SK-N-SH (cell line): ENCODE data around the gene GP1BA. TPM values are rescaled to one million over a fixed set of nuclear protein-coding genes. Genes with fewer than 3 reads are reported as not detected.

Experiments used
- CTCF ChIA-PET: fragments of 300-600, 350-600 bp; formaldehyde crosslinking; extraction: SDS; loops from one replicate; lab custom pipeline; 2021; lab: Yijun Ruan, JAX
- POLR2A ChIA-PET: fragments of 350-600 bp; sonication (Branson Sonifier 250); formaldehyde crosslinking; extraction: SDS; loops from one replicate; lab custom pipeline; 2020; ENCODE audit warnings: antibody characterized with exemption, inconsistent platforms; lab: Yijun Ruan, JAX
- DNase-seq: peaks from one replicate; pipeline ENCODE4 v3.0.0; 2012
- H2AFZ ChIP-seq: fragments of 200-600 bp; sonication (generic); 2 replicates; pipeline ENCODE4 v1.8.1; 2016; ENCODE audit warnings: antibody characterized with exemption, mild to moderate bottlenecking, low read depth
- H3F3A ChIP-seq: fragments of 200-600 bp; sonication (generic); replicated peaks from 2 replicates; pipeline ENCODE3; 2016; ENCODE audit warnings: antibody characterized with exemption, mild to moderate bottlenecking; ENCODE audit not compliant: insufficient read depth
- H3K27ac ChIP-seq, 2 experiments: fragments of 200-500 bp in 1 of 2; fragments of 200-600 bp in 1 of 2; sonication (Bioruptor generic) in 1 of 2; sonication (generic), shearing (Covaris generic) in 1 of 2; 2 replicates each; pipeline versions ENCODE4 v1.5.1 to v1.6.1; 2014 to 2016; ENCODE audit warnings: low read depth in 2 of 2, inconsistent platforms in 1 of 2, low read length in 1 of 2, mild to moderate bottlenecking in 1 of 2, mixed read lengths in 1 of 2
- H3K27me3 ChIP-seq: fragments of 200-600 bp; sonication (generic), shearing (Covaris generic); 2 replicates; pipeline ENCODE4 v1.6.1; 2016; ENCODE audit warnings: mixed run types; ENCODE audit not compliant: insufficient read depth
- H3K36me3 ChIP-seq, 2 experiments: fragments of 200-500 bp in 1 of 2; fragments of 200-600 bp in 1 of 2; sonication (Bioruptor generic) in 1 of 2; sonication (generic) in 1 of 2; replicated peaks in 1 of 2; 2 replicates each; pipeline versions ENCODE3 to v1.5.1; 2014 to 2016; ENCODE audit warnings: low read length in 1 of 2, mild to moderate bottlenecking in 1 of 2; ENCODE audit not compliant: insufficient read depth in 2 of 2, control insufficient read depth in 1 of 2
- H3K4me1 ChIP-seq, 2 experiments: fragments of 200-500 bp in 1 of 2; fragments of 200-600 bp in 1 of 2; sonication (Bioruptor generic) in 1 of 2; sonication (generic), shearing (Covaris generic) in 1 of 2; 2 replicates each; pipeline versions ENCODE4 v1.5.1 to v1.6.1; 2014 to 2016; ENCODE audit warnings: low read depth in 1 of 2, low read length in 1 of 2, mixed run types in 1 of 2; ENCODE audit not compliant: insufficient read depth in 2 of 2, control insufficient read depth in 1 of 2
- H3K4me2 ChIP-seq: fragments of 200-600 bp; sonication (generic), shearing (Covaris generic); 2 replicates; pipeline ENCODE4 v1.6.1; 2017; ENCODE audit warnings: mixed run types
- H3K4me3 ChIP-seq, 2 experiments: fragments of 200-500 bp in 1 of 2; fragments of 200-600 bp in 1 of 2; sonication (Bioruptor generic) in 1 of 2; sonication (generic), shearing (Covaris generic) in 1 of 2; 2 replicates each; pipeline versions ENCODE4 v1.5.1 to v1.8.1; 2014 to 2016; ENCODE audit warnings: low read depth in 2 of 2, inconsistent platforms in 1 of 2, low read length in 1 of 2, mild to moderate bottlenecking in 1 of 2, mixed read lengths in 1 of 2, moderate library complexity in 1 of 2
- H3K79me2 ChIP-seq: fragments of 200-600 bp; sonication (generic); 2 replicates; pipeline ENCODE4 v1.8.1; 2017; ENCODE audit warnings: mild to moderate bottlenecking; ENCODE audit not compliant: insufficient read depth
- H3K9ac ChIP-seq: fragments of 200-600 bp; sonication (generic); 2 replicates; pipeline ENCODE4 v1.6.1; 2017; ENCODE audit warnings: mixed run types
- H3K9me2 ChIP-seq: fragments of 200-600 bp; sonication (generic); 2 replicates; pipeline ENCODE4 v1.6.1; 2017; ENCODE audit warnings: mixed run types
- H3K9me3 ChIP-seq: fragments of 200-600 bp; sonication (generic); 2 replicates; pipeline ENCODE4 v1.6.1; 2017; ENCODE audit warnings: mixed run types, mild to moderate bottlenecking, moderate library complexity
- H4K20me1 ChIP-seq: fragments of 200-600 bp; sonication (generic); 2 replicates; pipeline ENCODE4 v1.6.1; 2017; ENCODE audit warnings: mild to moderate bottlenecking, mixed run types; ENCODE audit not compliant: insufficient read depth
- ELF1 ChIP-seq: IDR thresholded peaks from 2 replicates; pipeline ENCODE4 v1.4.0; 2012
- EZH2phosphoT487 ChIP-seq: fragments of 200-600 bp; sonication (generic); IDR thresholded peaks from 2 replicates; pipeline ENCODE4 v1.6.1; 2017; ENCODE audit warnings: low read depth, mixed run types, mild to moderate bottlenecking, antibody characterized with exemption, moderate library complexity, borderline replicate concordance
- GABPA ChIP-seq: IDR thresholded peaks from 2 replicates; pipeline ENCODE4 v1.4.0; 2012; ENCODE audit warnings: low read depth, mild to moderate bottlenecking
- IRF3 ChIP-seq: fragments of 150-350 bp; IDR thresholded peaks from 2 replicates; pipeline ENCODE4 v1.6.1; 2016; ENCODE audit warnings: mild to moderate bottlenecking, low read depth, low read length
- MXI1 ChIP-seq: IDR thresholded peaks from 2 replicates; pipeline ENCODE4 v1.6.1; 2012; ENCODE audit warnings: mild to moderate bottlenecking, low read depth, low read length, improper control_type of control experiment
- POLR2AphosphoS5 ChIP-seq: IDR thresholded peaks from 2 replicates; pipeline ENCODE4 v1.6.1; 2012; ENCODE audit warnings: low read depth, low read length
- RCOR1 ChIP-seq: fragments of 150-350 bp; IDR thresholded peaks from 2 replicates; pipeline ENCODE4 v1.6.1; 2017; ENCODE audit warnings: antibody characterized with exemption, low read length
- RFX5 ChIP-seq: IDR thresholded peaks from 2 replicates; pipeline ENCODE4 v1.6.1; 2012; ENCODE audit warnings: mild to moderate bottlenecking, improper control_type of control experiment, low read length
- TAF1 ChIP-seq: IDR thresholded peaks from 2 replicates; pipeline ENCODE4 v1.6.1; 2012; ENCODE audit warnings: low read depth, mild to moderate bottlenecking, low read length, moderate library complexity, borderline replicate concordance
- WGBS: methylation state at CpG from one replicate; pipeline ENCODE4 v1.1.6; 2017; ENCODE audit warnings: low lambda C conversion rate; 5-methylcytosine and 5-hydroxymethylcytosine counted together
- polyA plus RNA-seq, 3 experiments: library from polyadenylated mRNA; depleted of rRNA; stranded (reverse); fragments of >200 nt; gene quantifications; 2 replicates each; pipeline ENCODE4 v1.2.3, GENCODE V29; 2012
- TF ChIP-seq, protein P1 (sequence below): fragments of 200-600 bp; sonication (generic); IDR thresholded peaks from 2 replicates; pipeline ENCODE4 v1.6.1; 2017; ENCODE audit warnings: antibody characterized with exemption, mild to moderate bottlenecking, moderate library complexity
- TF ChIP-seq, protein P2 (sequence below): fragments of 150-350 bp; IDR thresholded peaks from 2 replicates; pipeline ENCODE4 v1.6.1; 2017; ENCODE audit warnings: antibody characterized with exemption, low read length, low read depth, borderline replicate concordance
- TF ChIP-seq, protein P3 (sequence below): IDR thresholded peaks from 2 replicates; pipeline ENCODE4 v1.4.0; 2012; ENCODE audit warnings: low read depth

GP1BA gene
- polyA plus RNA-seq, 1 of the 3 experiments (the other 2 are of a cell fraction): not detected

DNA sequence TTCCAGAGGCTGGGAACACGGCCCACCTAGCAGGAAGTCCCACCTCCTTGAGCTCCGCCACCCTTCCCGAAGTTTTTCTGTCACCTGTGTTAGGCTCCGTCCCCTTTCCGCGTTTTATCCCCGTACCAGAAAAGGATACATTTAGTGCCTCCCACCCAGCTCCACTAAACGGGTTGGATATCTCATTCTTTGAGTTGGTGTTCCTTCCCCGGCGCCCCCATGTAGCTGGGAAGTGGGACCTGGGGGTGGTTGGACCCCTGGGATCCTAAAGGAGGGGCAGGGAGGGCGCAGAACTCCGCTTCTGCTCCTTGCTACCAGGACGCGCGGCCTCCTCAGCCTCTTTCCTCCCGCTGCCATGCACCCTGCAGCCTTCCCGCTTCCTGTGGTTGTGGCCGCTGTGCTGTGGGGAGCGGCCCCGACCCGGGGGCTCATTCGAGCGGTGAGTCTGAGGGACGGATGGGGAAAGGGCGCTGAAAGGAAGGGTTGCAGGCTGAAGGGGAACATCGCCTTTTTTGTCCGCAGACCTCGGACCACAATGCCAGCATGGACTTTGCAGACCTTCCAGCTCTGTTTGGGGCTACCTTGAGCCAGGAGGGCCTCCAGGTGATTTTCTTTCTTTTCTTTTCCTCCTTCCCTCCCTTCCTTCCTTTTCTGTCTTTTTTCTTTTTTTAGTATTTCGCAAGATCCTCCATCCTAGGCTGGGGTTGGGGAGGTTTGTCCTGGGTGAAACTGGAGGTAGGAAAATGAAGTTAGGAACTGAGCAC lies 8.7 kb downstream of the GP1BA start:
- Histone ChIP-seq H3K9me3 (no peaks in the 10 kb centered on the region), H3K9ac (peak overlapping the region; percentile 83), H2AFZ (peak overlapping the region; percentile 74), H3K27ac (peak overlapping the region; percentile 94 to 98), H3K27me3 (no peaks in the 10 kb centered on the region), H3K4me2 (peak overlapping the region; percentile 97), H3F3A (peaks cover 49% of the 10 kb centered on the region), H4K20me1 (peaks cover 27% of the 10 kb centered on the region), H3K4me3 (peak overlapping the region; percentile 80 to 86), H3K9me2 (no peaks in the 10 kb centered on the region), H3K79me2 (peaks cover 70% of the 10 kb centered on the region), H3K36me3 (peaks cover 30 to 43% of the 10 kb centered on the region in 2 experiments), H3K4me1 (peaks cover 22 to 34% of the 10 kb centered on the region in 2 experiments)
- WGBS: under 1% methylated on average over 27 of the region's 29 CpGs
- peak; percentile 60 for TF ChIP-seq ELF1
- TF ChIP-seq GABPA: peak; percentile 89
- TF ChIP-seq, protein P1, sequence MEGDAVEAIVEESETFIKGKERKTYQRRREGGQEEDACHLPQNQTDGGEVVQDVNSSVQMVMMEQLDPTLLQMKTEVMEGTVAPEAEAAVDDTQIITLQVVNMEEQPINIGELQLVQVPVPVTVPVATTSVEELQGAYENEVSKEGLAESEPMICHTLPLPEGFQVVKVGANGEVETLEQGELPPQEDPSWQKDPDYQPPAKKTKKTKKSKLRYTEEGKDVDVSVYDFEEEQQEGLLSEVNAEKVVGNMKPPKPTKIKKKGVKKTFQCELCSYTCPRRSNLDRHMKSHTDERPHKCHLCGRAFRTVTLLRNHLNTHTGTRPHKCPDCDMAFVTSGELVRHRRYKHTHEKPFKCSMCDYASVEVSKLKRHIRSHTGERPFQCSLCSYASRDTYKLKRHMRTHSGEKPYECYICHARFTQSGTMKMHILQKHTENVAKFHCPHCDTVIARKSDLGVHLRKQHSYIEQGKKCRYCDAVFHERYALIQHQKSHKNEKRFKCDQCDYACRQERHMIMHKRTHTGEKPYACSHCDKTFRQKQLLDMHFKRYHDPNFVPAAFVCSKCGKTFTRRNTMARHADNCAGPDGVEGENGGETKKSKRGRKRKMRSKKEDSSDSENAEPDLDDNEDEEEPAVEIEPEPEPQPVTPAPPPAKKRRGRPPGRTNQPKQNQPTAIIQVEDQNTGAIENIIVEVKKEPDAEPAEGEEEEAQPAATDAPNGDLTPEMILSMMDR: no peak
- no peak for TF ChIP-seq RFX5
- no peak for TF ChIP-seq RCOR1
- no peak for TF ChIP-seq IRF3
- peak; percentile 9 for TF ChIP-seq TAF1
- TF ChIP-seq POLR2AphosphoS5: peak; percentile 44; the same call in 1 of the 2 replicates
- TF ChIP-seq, protein P2, sequence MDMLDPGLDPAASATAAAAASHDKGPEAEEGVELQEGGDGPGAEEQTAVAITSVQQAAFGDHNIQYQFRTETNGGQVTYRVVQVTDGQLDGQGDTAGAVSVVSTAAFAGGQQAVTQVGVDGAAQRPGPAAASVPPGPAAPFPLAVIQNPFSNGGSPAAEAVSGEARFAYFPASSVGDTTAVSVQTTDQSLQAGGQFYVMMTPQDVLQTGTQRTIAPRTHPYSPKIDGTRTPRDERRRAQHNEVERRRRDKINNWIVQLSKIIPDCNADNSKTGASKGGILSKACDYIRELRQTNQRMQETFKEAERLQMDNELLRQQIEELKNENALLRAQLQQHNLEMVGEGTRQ: no peak
- TF ChIP-seq, protein P3, sequence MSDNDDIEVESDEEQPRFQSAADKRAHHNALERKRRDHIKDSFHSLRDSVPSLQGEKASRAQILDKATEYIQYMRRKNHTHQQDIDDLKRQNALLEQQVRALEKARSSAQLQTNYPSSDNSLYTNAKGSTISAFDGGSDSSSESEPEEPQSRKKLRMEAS: peak; percentile 41; the same call in 1 of the 2 replicates
- TF ChIP-seq EZH2phosphoT487: no peak
- TF ChIP-seq MXI1: peak; percentile 60
- peak; percentile 85 for DNase-seq
- ChIA-PET CTCF (interaction anchor here (1.0 to 3.9 kb wide), 7 partner anchors 8 to 121 kb away, joined by 3 to 29 read pairs (median 3); partner anchors contain the start of genes CHRNE, PFN1 and SPAG7), POLR2A (interaction anchor here (0.8 to 2.0 kb wide), 4 partner anchors 11 to 40 kb away, joined by 3 to 35 read pairs (median 17); partner anchors contain the start of genes ENO3 and SPAG7)
